CD8-positive, alpha-beta memory T cell (primary cell): ENCODE data around the gene OSBPL1A. TPM values are rescaled to one million over a fixed set of nuclear protein-coding genes. Genes with fewer than 3 reads are reported as not detected.

ENCODE experiments used
- CTCF ChIA-PET: fragments of 350-600 bp; sonication (Branson Sonifier 250); formaldehyde crosslinking; loops from one replicate; lab custom pipeline; 2021; ENCODE audit warnings: antibody characterized with exemption; lab: Charles Lee
- POLR2A ChIA-PET: fragments of 350-600 bp; sonication (Branson Sonifier 250); formaldehyde crosslinking; loops from one replicate; lab custom pipeline; 2021; ENCODE audit warnings: antibody characterized with exemption; lab: Charles Lee
- DNase-seq, 5 donors: peaks; one replicate each; pipeline versions ENCODE4 v3.0.0 to v3.0.0-alpha.2; 2020 to 2022; ENCODE audit warnings: mixed read lengths in 1 of 5
- H3K27ac ChIP-seq: one replicate; pipeline ENCODE4 v1.7.0; 2013; ENCODE audit warnings: low read depth, mild to moderate bottlenecking, low read length, moderate library complexity
- H3K27me3 ChIP-seq: 2 replicates; pipeline ENCODE4 v1.7.0; 2013; ENCODE audit warnings: low read length, mild to moderate bottlenecking; ENCODE audit not compliant: insufficient read depth, poor library complexity, severe bottlenecking
- H3K36me3 ChIP-seq: 2 replicates; pipeline ENCODE4 v1.7.0; 2013; ENCODE audit warnings: mild to moderate bottlenecking, low read length, moderate library complexity; ENCODE audit not compliant: insufficient read depth
- H3K4me1 ChIP-seq: 2 replicates; pipeline ENCODE4 v1.7.0; 2013; ENCODE audit warnings: mild to moderate bottlenecking, low read length, moderate library complexity; ENCODE audit not compliant: insufficient read depth
- H3K4me3 ChIP-seq: 2 replicates; pipeline ENCODE4 v1.7.0; 2013; ENCODE audit warnings: mild to moderate bottlenecking, low read length
- H3K9me3 ChIP-seq: 2 replicates; pipeline ENCODE4 v1.7.0; 2013; ENCODE audit warnings: mild to moderate bottlenecking, low read length
- H3K27ac Mint-ChIP-seq, 8 donors: one replicate each; pipeline ENCODE4 v1.8.0; 2020 to 2021; ENCODE audit warnings: mixed read lengths in 8 of 8, mild to moderate bottlenecking in 6 of 8, inconsistent platforms in 3 of 8, moderate library complexity in 3 of 8
- H3K27me3 Mint-ChIP-seq, 2 donors: one replicate each; pipeline ENCODE4 v1.8.0; 2020 to 2021; ENCODE audit warnings: mixed read lengths in 2 of 2, mild to moderate bottlenecking in 1 of 2, moderate library complexity in 1 of 2
- H3K36me3 Mint-ChIP-seq, 3 donors: one replicate each; pipeline ENCODE4 v1.8.0; 2020 to 2021; ENCODE audit warnings: mixed read lengths in 3 of 3, inconsistent platforms in 1 of 3, mild to moderate bottlenecking in 1 of 3
- H3K4me1 Mint-ChIP-seq, 3 donors: one replicate each; pipeline ENCODE4 v1.8.0; 2020 to 2021; ENCODE audit warnings: mixed read lengths in 3 of 3, inconsistent platforms in 1 of 3, mild to moderate bottlenecking in 1 of 3
- H3K4me3 Mint-ChIP-seq, 7 donors: one replicate each; pipeline ENCODE4 v1.8.0; 2020 to 2021; ENCODE audit warnings: mixed read lengths in 7 of 7, mild to moderate bottlenecking in 6 of 7, moderate library complexity in 4 of 7, inconsistent platforms in 2 of 7
- H3K9me3 Mint-ChIP-seq, 5 donors: one replicate each; pipeline ENCODE4 v1.8.0; 2020 to 2022; ENCODE audit warnings: mixed read lengths in 5 of 5, mild to moderate bottlenecking in 3 of 5, moderate library complexity in 2 of 5, inconsistent platforms in 1 of 5
- polyA plus RNA-seq: library from polyadenylated mRNA; unstranded; fragments of 300-500 nt; fragmentation: Illumina TruSeq; gene quantifications from one replicate; pipeline ENCODE4 v1.2.3, GENCODE V29; 2021
- total RNA-seq, 2 experiments: library from RNA; stranded (reverse); gene quantifications; one replicate each; pipeline ENCODE4 v1.2.3, GENCODE V29; 2021

The OSBPL1A gene
- total and polyA plus RNA-seq, 3 experiments from 2014 or later = 1.3 to 2.5 (median 1.5) TPM

- Mint-ChIP-seq H3K4me1 (no peaks in the 10 kb centered on the region), H3K27me3 (peaks cover 8 to 19% of the 10 kb centered on the region in 2 donors), H3K36me3 (no peaks in the 10 kb centered on the region), H3K27ac (no peak overlapping the region), H3K9me3 (no peaks in the 10 kb centered on the region), H3K4me3 (no peak overlapping the region)
- Histone ChIP-seq H3K4me1 (no peaks in the 10 kb centered on the region), H3K36me3 (no peaks in the 10 kb centered on the region), H3K4me3 (no peak overlapping the region), H3K27me3 (no peaks in the 10 kb centered on the region), H3K27ac (no peak overlapping the region), H3K9me3 (no peaks in the 10 kb centered on the region)
- POLR2A ChIA-PET = no interaction called here
- CTCF ChIA-PET = no interaction called here
- DNase-seq = no peak
These were observed 200.9 kb downstream of the OSBPL1A start for GRCh38 chr18:24196764-24197163.

DNA sequence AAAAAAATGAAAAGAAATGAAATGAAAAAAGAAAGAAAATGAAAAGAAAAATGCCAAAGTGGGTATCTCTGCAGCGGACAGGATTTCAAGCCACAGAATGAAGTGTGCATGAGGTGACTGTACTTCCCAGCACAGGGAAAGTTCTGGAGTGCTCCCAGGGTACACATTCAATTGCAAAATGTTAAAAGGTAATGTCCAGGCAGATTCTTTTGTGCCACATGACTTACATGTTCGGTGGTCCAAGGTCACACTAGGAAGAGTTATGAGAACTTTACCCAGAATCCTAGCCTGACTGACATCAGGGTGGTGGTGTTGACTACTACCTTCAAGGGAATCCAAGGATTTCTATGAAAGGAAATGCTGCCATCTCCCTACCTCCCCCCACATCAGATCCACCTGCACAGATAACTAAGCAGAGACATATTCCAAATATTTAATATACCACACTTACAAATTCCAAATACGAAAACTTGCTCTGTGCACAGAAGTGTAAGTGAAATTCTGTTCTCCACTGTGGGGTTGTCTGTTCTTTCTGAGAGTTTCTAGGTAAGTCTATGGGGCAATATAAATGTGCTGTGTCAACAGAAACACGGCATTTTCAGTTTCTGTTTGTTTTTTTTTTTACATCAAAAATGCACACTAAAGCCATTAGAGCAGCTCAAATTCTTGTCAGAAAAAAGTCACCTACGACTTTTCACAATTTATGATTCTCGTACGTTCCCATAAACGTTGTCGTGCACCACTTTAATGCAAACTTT, 202.1 kb downstream of the OSBPL1A start:
- CTCF ChIA-PET = no interaction called here
- no peaks in the 10 kb centered on the region for H3K4me1 Mint-ChIP-seq

GRCh38 chr18:24190590-24190989, 207.0 kb downstream of the OSBPL1A start:
- ChIA-PET POLR2A (no interaction called here), CTCF (interaction anchor here (0.5 to 1.5 kb wide), 2 partner anchors 14 to 377 kb away, joined by 3 to 4 read pairs; no protein-coding TSS in a partner anchor)
- H3K9me3 Mint-ChIP-seq = no peaks in the 10 kb centered on the region
- no peaks in the 10 kb centered on the region for H3K4me1 Mint-ChIP-seq
- H3K4me1 ChIP-seq = no peaks in the 10 kb centered on the region
- H3K27ac Mint-ChIP-seq = no peak overlapping the region
- no peak overlapping the region for H3K27ac ChIP-seq
- no peak overlapping the region for H3K4me3 ChIP-seq
- H3K27me3 ChIP-seq = no peaks in the 10 kb centered on the region
- H3K4me3 Mint-ChIP-seq = no peak overlapping the region
- DNase-seq = no peak
- H3K27me3 Mint-ChIP-seq = peaks cover 14 to 35% of the 10 kb centered on the region in 2 donors
- H3K36me3 ChIP-seq = no peaks in the 10 kb centered on the region
- no peaks in the 10 kb centered on the region for H3K9me3 ChIP-seq
- H3K36me3 Mint-ChIP-seq = no peaks in the 10 kb centered on the region

More for the DNA sequence above, 202.1 kb downstream of the OSBPL1A start:
- H3K27ac Mint-ChIP-seq = no peak overlapping the region
- no peaks in the 10 kb centered on the region for H3K36me3 Mint-ChIP-seq
- no peaks in the 10 kb centered on the region for H3K9me3 Mint-ChIP-seq
- no peaks in the 10 kb centered on the region for H3K9me3 ChIP-seq
- no peak overlapping the region for H3K4me3 Mint-ChIP-seq
- H3K27ac ChIP-seq = no peak overlapping the region
- no peak for DNase-seq
- H3K4me3 ChIP-seq = no peak overlapping the region
- no peaks in the 10 kb centered on the region for H3K27me3 ChIP-seq
- POLR2A ChIA-PET = no interaction called here
- H3K4me1 ChIP-seq = no peaks in the 10 kb centered on the region
- H3K36me3 ChIP-seq = no peaks in the 10 kb centered on the region
- peaks cover 11 to 24% of the 10 kb centered on the region in 2 donors for H3K27me3 Mint-ChIP-seq

DNA sequence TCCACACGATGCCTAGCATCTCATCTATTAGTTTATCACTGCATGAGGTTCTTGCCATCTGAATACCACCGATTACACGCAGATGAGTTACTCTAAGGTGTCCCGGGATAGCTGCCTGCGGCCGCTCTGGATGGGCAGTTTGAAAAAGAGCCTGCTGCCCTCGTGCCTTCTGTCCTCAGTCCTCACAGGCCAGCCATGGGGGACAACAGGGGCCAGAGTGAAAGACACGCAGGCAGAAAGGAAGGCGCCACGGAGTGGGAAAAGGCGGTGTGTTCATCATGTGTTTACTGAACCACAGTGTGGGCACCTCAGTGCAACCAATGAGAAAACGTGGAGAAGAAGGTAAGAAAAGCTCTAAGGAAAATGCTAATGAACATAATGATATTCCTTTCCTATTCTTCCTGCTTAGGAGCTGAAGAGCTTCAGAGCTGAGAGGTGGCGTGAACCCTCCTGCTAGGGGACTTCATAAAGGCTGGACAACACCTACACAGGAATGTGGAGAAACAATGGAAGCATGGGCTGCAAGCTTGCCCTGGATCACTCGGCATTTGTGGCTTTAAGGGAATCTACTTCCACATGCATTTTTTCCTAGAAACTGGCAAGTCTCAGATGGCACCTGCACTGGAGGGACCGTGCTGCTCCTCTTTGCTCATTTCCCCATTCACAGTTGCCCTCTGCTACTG, 207.8 kb downstream of the OSBPL1A start:
- Histone ChIP-seq H3K27ac (no peak overlapping the region), H3K9me3 (no peaks in the 10 kb centered on the region), H3K27me3 (no peaks in the 10 kb centered on the region), H3K4me3 (no peak overlapping the region), H3K36me3 (no peaks in the 10 kb centered on the region), H3K4me1 (no peaks in the 10 kb centered on the region)
- Mint-ChIP-seq H3K4me3 (no peak overlapping the region), H3K4me1 (no peaks in the 10 kb centered on the region), H3K27ac (peak overlapping the region in 1 of 8 donors; percentile 21), H3K27me3 (peaks cover 15 to 38% of the 10 kb centered on the region in 2 donors), H3K36me3 (peaks cover 0 to 3% (median 0%) of the 10 kb centered on the region in 3 donors), H3K9me3 (no peaks in the 10 kb centered on the region)
- POLR2A ChIA-PET = no interaction called here
- CTCF ChIA-PET = interaction anchor here (1.5 kb wide), 1 partner anchor 15 kb away, joined by 3 read pairs; no protein-coding TSS in a partner anchor
- no peak for DNase-seq

- Histone ChIP-seq H3K27me3 (no peaks in the 10 kb centered on the region), H3K4me3 (no peak overlapping the region), H3K27ac (no peak overlapping the region), H3K4me1 (no peaks in the 10 kb centered on the region), H3K9me3 (no peaks in the 10 kb centered on the region), H3K36me3 (no peaks in the 10 kb centered on the region)
- no peaks in the 10 kb centered on the region for H3K9me3 Mint-ChIP-seq
- H3K4me3 Mint-ChIP-seq = no peak overlapping the region
- H3K36me3 Mint-ChIP-seq = peaks cover 0 to 4% (median 0%) of the 10 kb centered on the region in 3 donors
- ChIA-PET CTCF (no interaction called here), POLR2A (no interaction called here)
- H3K27me3 Mint-ChIP-seq = peaks cover 17 to 46% of the 10 kb centered on the region in 2 donors
- DNase-seq = no peak
- H3K27ac Mint-ChIP-seq = no peak overlapping the region
- H3K4me1 Mint-ChIP-seq = no peaks in the 10 kb centered on the region
These were observed 208.6 kb downstream of the OSBPL1A start for GRCh38 chr18:24189007-24189528.

DNA sequence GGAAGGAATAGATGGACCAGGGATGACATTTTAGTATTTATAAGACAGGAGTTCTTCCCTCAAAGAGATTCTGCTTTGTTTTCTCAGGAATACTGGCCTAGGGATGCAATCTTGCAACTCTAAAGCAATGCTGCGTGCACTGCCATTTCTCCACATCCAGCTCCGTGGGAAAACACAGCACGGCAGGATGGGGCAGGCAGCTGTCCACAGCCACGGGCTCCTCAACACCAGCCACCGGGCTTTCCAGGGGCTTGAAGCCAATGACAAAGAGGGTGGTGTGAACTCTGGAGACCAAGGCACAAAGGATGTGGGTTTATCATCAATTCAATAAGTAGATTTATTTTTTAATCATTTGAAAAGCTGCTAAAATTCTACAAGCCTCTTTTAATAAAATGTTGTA, 209.5 kb downstream of the OSBPL1A start:
- H3K27ac Mint-ChIP-seq = no peak overlapping the region
- Histone ChIP-seq H3K27ac (no peak overlapping the region), H3K9me3 (no peaks in the 10 kb centered on the region), H3K4me1 (no peaks in the 10 kb centered on the region), H3K36me3 (no peaks in the 10 kb centered on the region), H3K4me3 (no peak overlapping the region), H3K27me3 (no peaks in the 10 kb centered on the region)
- H3K9me3 Mint-ChIP-seq = no peaks in the 10 kb centered on the region
- peaks cover 0 to 4% (median 0%) of the 10 kb centered on the region in 3 donors for H3K36me3 Mint-ChIP-seq
- H3K4me3 Mint-ChIP-seq = no peak overlapping the region
- POLR2A ChIA-PET = no interaction called here
- DNase-seq = no peak
- CTCF ChIA-PET = interaction anchor here (1.6 kb wide), 1 partner anchor 10 kb away, joined by 3 read pairs; no protein-coding TSS in a partner anchor
- H3K27me3 Mint-ChIP-seq = peaks cover 17 to 48% of the 10 kb centered on the region in 2 donors
- no peaks in the 10 kb centered on the region for H3K4me1 Mint-ChIP-seq

DNA sequence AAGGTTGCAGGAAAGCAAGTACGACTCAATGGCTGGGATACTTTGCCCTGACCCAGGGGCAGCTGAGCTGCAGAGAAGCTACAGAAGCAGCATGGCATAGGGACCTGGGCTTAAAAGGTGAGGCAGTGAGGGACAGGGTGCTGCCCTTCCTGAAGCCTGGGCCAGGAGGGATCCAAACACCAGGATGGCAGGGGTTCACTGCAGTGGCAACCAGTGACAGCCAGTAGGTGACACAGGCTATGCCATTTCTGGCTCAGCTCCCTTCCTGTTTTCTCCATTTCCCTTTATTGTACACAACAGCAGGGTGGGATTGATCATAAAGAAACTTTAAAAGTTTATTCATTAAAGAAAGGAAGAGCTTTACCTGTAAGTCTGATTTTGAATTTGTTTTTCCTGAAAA, 209.9 kb downstream of the OSBPL1A start:
- no peaks in the 10 kb centered on the region for H3K4me1 Mint-ChIP-seq
- no peak for DNase-seq
- Histone ChIP-seq H3K36me3 (no peaks in the 10 kb centered on the region), H3K27ac (no peak overlapping the region), H3K27me3 (no peaks in the 10 kb centered on the region), H3K9me3 (no peaks in the 10 kb centered on the region), H3K4me1 (no peaks in the 10 kb centered on the region), H3K4me3 (no peak overlapping the region)
- H3K9me3 Mint-ChIP-seq = no peaks in the 10 kb centered on the region
- H3K36me3 Mint-ChIP-seq = peaks cover 0 to 4% (median 0%) of the 10 kb centered on the region in 3 donors
- H3K4me3 Mint-ChIP-seq = no peak overlapping the region
- POLR2A ChIA-PET = no interaction called here
- CTCF ChIA-PET = interaction anchor here (1.6 kb wide), 1 partner anchor 9 kb away, joined by 3 read pairs; no protein-coding TSS in a partner anchor
- H3K27me3 Mint-ChIP-seq = peaks cover 17 to 50% of the 10 kb centered on the region in 2 donors
- H3K27ac Mint-ChIP-seq = no peak overlapping the region

DNA sequence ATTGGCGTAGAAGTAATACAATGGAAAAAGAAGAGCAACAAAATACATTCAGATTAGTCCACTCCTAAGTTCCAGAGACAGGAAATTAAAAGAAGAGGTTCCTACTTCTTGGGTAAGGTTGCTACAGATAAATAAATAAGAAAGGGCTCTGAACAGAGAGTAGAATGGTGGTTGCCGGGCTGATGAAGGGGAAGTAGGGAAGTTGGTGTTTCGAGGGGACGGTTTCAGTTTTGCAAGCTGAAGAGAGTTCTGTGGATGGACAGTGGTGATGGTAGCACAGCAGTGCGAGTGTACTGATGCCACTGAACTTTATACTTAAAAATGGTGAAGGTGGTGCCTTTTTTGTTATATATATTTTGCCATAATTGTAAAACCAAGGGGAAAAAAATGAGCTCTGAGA, 210.6 kb downstream of the OSBPL1A start:
- Mint-ChIP-seq H3K9me3 (no peaks in the 10 kb centered on the region), H3K4me1 (no peaks in the 10 kb centered on the region), H3K36me3 (peaks cover 0 to 4% (median 0%) of the 10 kb centered on the region in 3 donors), H3K27me3 (peaks cover 15 to 49% of the 10 kb centered on the region in 2 donors), H3K27ac (peak overlapping the region in 1 of 8 donors; percentile 8), H3K4me3 (no peak overlapping the region)
- H3K27ac ChIP-seq = no peak overlapping the region
- H3K9me3 ChIP-seq = no peaks in the 10 kb centered on the region
- POLR2A ChIA-PET = no interaction called here
- no peaks in the 10 kb centered on the region for H3K27me3 ChIP-seq
- CTCF ChIA-PET = interaction anchor here (1.6 kb wide), 1 partner anchor 9 kb away, joined by 3 read pairs; no protein-coding TSS in a partner anchor
- no peak overlapping the region for H3K4me3 ChIP-seq
- no peaks in the 10 kb centered on the region for H3K4me1 ChIP-seq
- H3K36me3 ChIP-seq = no peaks in the 10 kb centered on the region
- no peak for DNase-seq
